Measurements from ENCODE around the gene CLDN14. TPM values are rescaled to one million over a fixed set of nuclear protein-coding genes. Genes with fewer than 3 reads are reported as not detected.
A peak's percentile ranks its signal among the peaks of the same experiment; 100 is the strongest.

CLDN14 gene
- total and polyA plus RNA-seq, 8 donors = 0.48 TPM; not detected in 7

DNA sequence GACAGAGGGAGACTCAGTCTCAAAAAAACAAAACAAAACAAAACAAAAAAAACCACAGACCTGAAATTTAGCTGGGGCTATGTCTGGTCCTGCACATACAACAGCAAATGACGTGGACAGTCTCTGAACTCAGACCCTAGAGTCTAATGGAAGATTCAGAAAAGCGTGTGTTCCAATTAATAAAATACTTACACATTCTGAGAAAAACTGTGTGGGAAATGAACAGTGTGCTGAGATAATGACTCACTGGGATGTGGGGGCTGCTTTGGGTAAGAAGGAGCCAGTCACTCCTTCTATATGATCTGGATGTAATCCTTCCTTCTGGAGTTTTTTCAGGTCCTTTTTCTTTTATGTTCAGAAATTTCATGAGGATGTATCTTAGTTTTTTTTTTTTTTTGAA lies 29.4 kb downstream of the CLDN14 start:
- no peak for DNase-seq
- H3K9me3 ChIP-seq = no peaks in the 10 kb centered on the region
- no peak for TF ChIP-seq POLR2A (IDR thresholded peaks at IDR 0.05)
- TF ChIP-seq EP300 (IDR thresholded peaks at IDR 0.05) = no peak
- TF ChIP-seq, protein P1, sequence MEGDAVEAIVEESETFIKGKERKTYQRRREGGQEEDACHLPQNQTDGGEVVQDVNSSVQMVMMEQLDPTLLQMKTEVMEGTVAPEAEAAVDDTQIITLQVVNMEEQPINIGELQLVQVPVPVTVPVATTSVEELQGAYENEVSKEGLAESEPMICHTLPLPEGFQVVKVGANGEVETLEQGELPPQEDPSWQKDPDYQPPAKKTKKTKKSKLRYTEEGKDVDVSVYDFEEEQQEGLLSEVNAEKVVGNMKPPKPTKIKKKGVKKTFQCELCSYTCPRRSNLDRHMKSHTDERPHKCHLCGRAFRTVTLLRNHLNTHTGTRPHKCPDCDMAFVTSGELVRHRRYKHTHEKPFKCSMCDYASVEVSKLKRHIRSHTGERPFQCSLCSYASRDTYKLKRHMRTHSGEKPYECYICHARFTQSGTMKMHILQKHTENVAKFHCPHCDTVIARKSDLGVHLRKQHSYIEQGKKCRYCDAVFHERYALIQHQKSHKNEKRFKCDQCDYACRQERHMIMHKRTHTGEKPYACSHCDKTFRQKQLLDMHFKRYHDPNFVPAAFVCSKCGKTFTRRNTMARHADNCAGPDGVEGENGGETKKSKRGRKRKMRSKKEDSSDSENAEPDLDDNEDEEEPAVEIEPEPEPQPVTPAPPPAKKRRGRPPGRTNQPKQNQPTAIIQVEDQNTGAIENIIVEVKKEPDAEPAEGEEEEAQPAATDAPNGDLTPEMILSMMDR (IDR thresholded peaks at IDR 0.05) = no peak
- no peak for TF ChIP-seq POLR2AphosphoS5 (IDR thresholded peaks at IDR 0.05)
- H3K27ac ChIP-seq = no peak overlapping the region
- no peaks in the 10 kb centered on the region for H3K36me3 ChIP-seq
- no peak overlapping the region for H3K4me3 ChIP-seq
- H3K27me3 ChIP-seq = no peaks in the 10 kb centered on the region
- H3K4me1 ChIP-seq = peaks cover 0 to 8% (median 2%) of the 10 kb centered on the region in 4 donors
- intact Hi-C loops (cut with DNase I; ENCODE audit: low total_unique reads) = no loop called here
- WGBS, 5 donors = 76 to 95% (median 79%) methylated on average over 2 of the region's 2 CpGs

DNA sequence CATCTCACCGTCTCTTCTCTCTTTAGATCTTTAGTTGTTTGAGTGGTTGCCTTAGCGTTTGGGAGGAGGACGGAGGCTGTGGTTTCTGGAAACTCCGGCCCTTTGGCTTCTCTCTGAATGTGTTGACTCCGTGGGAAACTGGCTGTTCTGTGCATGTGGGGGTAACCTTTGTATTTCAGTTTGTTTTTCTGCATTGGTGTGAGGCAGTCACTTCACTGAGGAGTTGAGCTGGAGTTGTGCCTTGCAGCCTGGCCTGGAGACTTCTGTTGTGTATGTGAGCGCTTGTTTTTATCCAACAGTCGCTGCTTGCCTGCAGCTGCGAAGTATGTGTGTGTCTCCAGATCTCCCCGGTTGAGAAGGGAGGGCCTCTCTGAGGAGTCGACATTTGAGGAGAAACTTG lies 33.6 kb downstream of the CLDN14 start:
- no peak for DNase-seq
- no peak overlapping the region for H3K27ac ChIP-seq
- no peak overlapping the region for H3K4me3 ChIP-seq
- H3K27me3 ChIP-seq = no peaks in the 10 kb centered on the region
- H3K4me1 ChIP-seq = no peaks in the 10 kb centered on the region
- TF ChIP-seq, protein P1 (IDR thresholded peaks at IDR 0.05) = no peak
- TF ChIP-seq EP300 (IDR thresholded peaks at IDR 0.05) (no peak), POLR2A (IDR thresholded peaks at IDR 0.05) (no peak), POLR2AphosphoS5 (IDR thresholded peaks at IDR 0.05) (no peak)
- intact Hi-C loops (cut with DNase I; ENCODE audit: low total_unique reads) = no loop called here
- no peaks in the 10 kb centered on the region for H3K9me3 ChIP-seq
- 65 to 72% (median 70%) methylated on average over 10 of the region's 10 CpGs for WGBS, 5 donors
- no peaks in the 10 kb centered on the region for H3K36me3 ChIP-seq

DNA sequence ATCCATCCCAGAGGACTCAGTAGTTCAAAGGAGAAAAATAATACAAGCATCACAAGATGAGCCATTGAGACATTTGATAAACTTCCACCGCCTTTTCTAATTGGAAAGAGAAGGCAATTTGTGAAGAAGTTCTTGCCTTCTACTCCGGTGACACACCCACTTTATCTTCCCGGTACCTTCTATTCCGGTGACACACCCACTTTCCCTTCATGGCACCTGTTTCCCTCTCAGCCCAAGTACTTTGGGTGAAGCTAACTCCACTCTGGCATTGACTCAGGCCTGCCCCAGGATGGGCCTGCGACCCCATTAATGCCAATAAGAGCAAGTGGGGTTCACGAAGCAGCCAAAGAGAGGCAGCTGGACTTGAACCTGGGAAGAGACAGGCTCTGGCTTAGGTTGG lies 38.2 kb downstream of the CLDN14 start:
- WGBS, 5 donors = 65 to 91% (median 69%) methylated on average over 6 of the region's 6 CpGs
- DNase-seq = no peak
- TF ChIP-seq POLR2A (IDR thresholded peaks at IDR 0.05) = no peak
- no peak for TF ChIP-seq POLR2AphosphoS5 (IDR thresholded peaks at IDR 0.05)
- TF ChIP-seq, protein P1 (IDR thresholded peaks at IDR 0.05) = no peak
- TF ChIP-seq EP300 (IDR thresholded peaks at IDR 0.05) = no peak
- peaks cover 0 to 7% (median 5%) of the 10 kb centered on the region in 4 donors for H3K4me1 ChIP-seq
- H3K27ac ChIP-seq = no peak overlapping the region
- no peaks in the 10 kb centered on the region for H3K36me3 ChIP-seq
- intact Hi-C loops (cut with DNase I; ENCODE audit: low total_unique reads) = no loop called here
- H3K9me3 ChIP-seq = no peaks in the 10 kb centered on the region
- no peaks in the 10 kb centered on the region for H3K27me3 ChIP-seq
- H3K4me3 ChIP-seq = no peak overlapping the region

DNA sequence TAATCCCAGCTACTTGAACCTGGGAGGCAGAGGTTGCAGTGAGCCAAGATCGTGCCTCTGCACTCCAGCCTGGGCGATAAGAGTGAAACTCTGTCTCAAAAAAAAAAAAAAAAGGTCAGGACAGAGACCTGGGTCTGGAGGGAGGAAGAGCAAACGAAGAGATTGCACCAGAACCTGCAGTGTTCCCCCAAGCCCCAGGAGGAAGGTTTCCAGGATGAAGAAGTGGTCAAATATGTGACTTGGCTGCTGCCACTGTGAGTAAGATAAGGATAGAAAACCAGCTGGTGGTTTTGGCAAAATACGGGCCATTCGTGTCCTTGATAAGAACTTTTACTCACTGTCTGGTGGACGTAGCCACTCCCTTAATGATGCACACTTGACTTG lies 42.2 kb downstream of the CLDN14 start:
- 14 to 30% (median 26%) methylated on average over 6 of the region's 6 CpGs for WGBS, 5 donors
- TF ChIP-seq, protein P1 (IDR thresholded peaks at IDR 0.05) = no peak
- peak in 1 of 3 donors; percentile 16 for TF ChIP-seq POLR2AphosphoS5 (IDR thresholded peaks at IDR 0.05)
- Histone ChIP-seq H3K4me1 (peaks cover 0 to 7% (median 5%) of the 10 kb centered on the region in 4 donors), H3K36me3 (no peaks in the 10 kb centered on the region), H3K27ac (no peak overlapping the region), H3K27me3 (no peaks in the 10 kb centered on the region), H3K9me3 (no peaks in the 10 kb centered on the region), H3K4me3 (no peak overlapping the region)
- peak in 1 of 2 donors; percentile 55 for DNase-seq
- intact Hi-C loops (cut with DNase I; ENCODE audit: low total_unique reads) = no loop called here

All from stomach (tissue), 9 donors.